HCT116 (cell line): ENCODE data around the gene CCNYL1. TPM values are rescaled to one million over a fixed set of nuclear protein-coding genes. Genes with fewer than 3 reads are reported as not detected.
"Not testable (repeated sequence)": the region's sequence is repeated elsewhere in the genome, so short reads cannot be mapped to it uniquely, and the experiment has no call there.

Source experiments
- ATAC-seq: fragments of 200-7000 bp; cut with Tn5 transposase; 2 replicates; pipeline ENCODE4 v1.9.1; 2020; ENCODE audit warnings: mild to moderate bottlenecking, moderate library complexity
- BruUV-seq: library from RNA; stranded (reverse); fragments of 400-500 nt; replicated peaks from 2 replicates; lab custom pipeline; 2021; lab: Mats Ljungman, UMichigan
- CTCF ChIA-PET: fragments of 300-600 bp; sonication (Branson Sonifier 250); formaldehyde crosslinking; loops from one replicate; lab custom pipeline; 2021; ENCODE audit warnings: antibody characterized with exemption; lab: Charles Lee
- POLR2A ChIA-PET: fragments of 300-600, 350-600 bp; sonication (Branson Sonifier 250); formaldehyde crosslinking; loops from one replicate; lab custom pipeline; 2021; ENCODE audit warnings: antibody characterized with exemption; lab: Charles Lee
- RAD21 ChIA-PET, 2 experiments: fragments of 300-600 bp; sonication (Branson Sonifier 250); formaldehyde crosslinking; loops; one replicate each; lab custom pipeline; 2023; ENCODE audit warnings: low total read pairs in 2 of 2; ENCODE audit not compliant: uncharacterized antibody in 2 of 2, unreplicated experiment in 2 of 2, low non-redundant PET in 1 of 2; lab: Charles Lee
- DNase-seq: peaks from one replicate; pipeline ENCODE4 v3.0.0-alpha.2; 2010; ENCODE audit warnings: low read depth, low spot score
- H2AFZ ChIP-seq: fragments of 200-600 bp; shearing (Covaris generic), sonication (generic); 2 replicates; pipeline ENCODE4 v1.6.1; 2017; ENCODE audit warnings: low read depth, mixed run types, mixed read lengths, antibody characterized with exemption, low read length; ENCODE audit not compliant: poor library complexity, severe bottlenecking
- H3K27ac ChIP-seq: 2 replicates; pipeline ENCODE4 v1.5.1; 2012; ENCODE audit warnings: low read depth, low read length
- H3K27me3 ChIP-seq: fragments of 200-600 bp; sonication (generic); 2 replicates; pipeline ENCODE4 v1.6.1; 2016; ENCODE audit warnings: mixed run types, low read length, mixed read lengths; ENCODE audit not compliant: insufficient read depth
- H3K36me3 ChIP-seq, 2 experiments: fragments of 200-500 bp in 1 of 2; fragments of 200-600 bp in 1 of 2; sonication (Bioruptor generic) in 1 of 2; sonication (generic) in 1 of 2; 2 replicates each; pipeline versions ENCODE4 v1.5.1 to v1.6.1; 2014 to 2016; ENCODE audit warnings: low read length in 2 of 2, inconsistent platforms in 1 of 2, mixed read lengths in 1 of 2, mixed run types in 1 of 2; ENCODE audit not compliant: insufficient read depth in 2 of 2, control insufficient read depth in 1 of 2
- H3K4me1 ChIP-seq, 2 experiments: fragments of 200-600 bp in 1 of 2; sonication (generic) in 1 of 2; 2 replicates each; pipeline versions ENCODE4 v1.5.1 to v1.6.1; 2012 to 2017; ENCODE audit warnings: low read length in 2 of 2, inconsistent platforms in 1 of 2, mild to moderate bottlenecking in 1 of 2, mixed read lengths in 1 of 2, mixed run types in 1 of 2, moderate library complexity in 1 of 2; ENCODE audit not compliant: insufficient read depth in 2 of 2, control insufficient read depth in 1 of 2
- H3K4me2 ChIP-seq: fragments of 200-600 bp; sonication (generic); 2 replicates; pipeline ENCODE4 v1.6.1; 2017; ENCODE audit warnings: mixed run types, low read length, mixed read lengths
- H3K4me3 ChIP-seq, 2 experiments: fragments of 200-600 bp in 1 of 2; sonication (generic) in 1 of 2; replicated peaks in 1 of 2; 2 replicates each; pipeline ENCODE4 v1.5.1; 2011 to 2016; ENCODE audit warnings: low read length in 2 of 2, control low read depth in 1 of 2, low read depth in 1 of 2, mild to moderate bottlenecking in 1 of 2, mixed read lengths in 1 of 2, mixed run types in 1 of 2
- H3K79me2 ChIP-seq: fragments of 200-600 bp; sonication (generic); 2 replicates; pipeline ENCODE4 v1.6.1; 2017; ENCODE audit warnings: mild to moderate bottlenecking, mixed run types, low read length, moderate library complexity, mixed read lengths; ENCODE audit not compliant: insufficient read depth
- H3K9ac ChIP-seq: fragments of 200-600 bp; sonication (generic); 2 replicates; pipeline ENCODE4 v1.6.1; 2016; ENCODE audit warnings: low read length, mixed read lengths
- H3K9me2 ChIP-seq: fragments of 200-600 bp; sonication (generic), shearing (Covaris generic); 2 replicates; pipeline ENCODE4 v1.6.1; 2017; ENCODE audit warnings: mixed run types, mild to moderate bottlenecking, moderate library complexity; ENCODE audit not compliant: insufficient read depth
- H3K9me3 ChIP-seq, 2 experiments: fragments of 200-500 bp in 1 of 2; fragments of 200-600 bp in 1 of 2; sonication (Bioruptor generic) in 1 of 2; sonication (generic) in 1 of 2; 2 replicates each; pipeline ENCODE4 v1.6.1; 2014 to 2017; ENCODE audit warnings: low read length in 2 of 2, mixed read lengths in 2 of 2, inconsistent platforms in 1 of 2, low read depth in 1 of 2, mild to moderate bottlenecking in 1 of 2, mixed run types in 1 of 2, moderate library complexity in 1 of 2; ENCODE audit not compliant: control insufficient read depth in 1 of 2, insufficient read depth in 1 of 2
- H4K20me1 ChIP-seq: fragments of 200-600 bp; sonication (generic), shearing (Covaris generic); 2 replicates; pipeline ENCODE4 v1.6.1; 2017; ENCODE audit warnings: mixed run types, mild to moderate bottlenecking, moderate library complexity; ENCODE audit not compliant: insufficient read depth
- CBX3 ChIP-seq: IDR thresholded peaks from 2 replicates; pipeline ENCODE4 v1.6.1; 2012; ENCODE audit warnings: low read depth
- ELF1 ChIP-seq: IDR thresholded peaks from 2 replicates; pipeline ENCODE4 v1.6.1; 2012; ENCODE audit warnings: low read depth, borderline replicate concordance
- EZH2 ChIP-seq: fragments of 200-600 bp; sonication (generic); IDR thresholded peaks from 2 replicates; pipeline ENCODE4 v1.6.1; 2017; ENCODE audit warnings: antibody characterized with exemption, mixed run types
- EZH2phosphoT487 ChIP-seq: fragments of 200-600 bp; IDR thresholded peaks from 2 replicates; pipeline ENCODE4 v1.6.1; 2018; ENCODE audit warnings: antibody characterized with exemption, borderline replicate concordance
- JUND ChIP-seq: IDR thresholded peaks from 2 replicates; pipeline ENCODE4 v1.6.1; 2012
- POLR2AphosphoS5 ChIP-seq: IDR thresholded peaks from 2 replicates; pipeline ENCODE4 v1.6.1; 2011; ENCODE audit warnings: mild to moderate bottlenecking, low read depth, low read length, moderate library complexity
- RAD21 ChIP-seq: IDR thresholded peaks from 2 replicates; pipeline ENCODE4 v1.6.1; 2012; ENCODE audit warnings: low read depth, mild to moderate bottlenecking
- SIN3A ChIP-seq: IDR thresholded peaks from 2 replicates; pipeline ENCODE4 v1.6.1; 2012; ENCODE audit warnings: low read depth
- SP1 ChIP-seq: IDR thresholded peaks from 2 replicates; pipeline ENCODE4 v1.6.1; 2012; ENCODE audit warnings: low read depth
- TCF7L2 ChIP-seq: IDR thresholded peaks from 2 replicates; pipeline ENCODE4 v1.7.0; 2011; ENCODE audit warnings: borderline replicate concordance, inconsistent platforms; ENCODE audit not compliant: insufficient read depth, insufficient read length; ENCODE audit errors: extremely low read depth
- YY1 ChIP-seq: IDR thresholded peaks from 2 replicates; pipeline ENCODE4 v1.6.1; 2011; ENCODE audit warnings: low read length, low read depth, moderate library complexity, mild to moderate bottlenecking; ENCODE audit not compliant: insufficient replicate concordance; ENCODE audit errors: extremely low read depth
- ZNF274 ChIP-seq: fragments of 200-500 bp; sonication (Bioruptor generic); IDR thresholded peaks from 2 replicates; pipeline ENCODE4 v1.6.1; 2014; ENCODE audit warnings: mild to moderate bottlenecking, low read depth, low read length, inconsistent platforms
- intact Hi-C: fragments of 100-400 bp; cut with micrococcal nuclease; formaldehyde crosslinking; loops from 2 replicates; pipeline ENCODE4 v1.10.0; 2022
- total RNA-seq: library from RNA; stranded (reverse); gene quantifications from one replicate; pipeline ENCODE4 v1.2.1, GENCODE V29; 2021; ENCODE audit not compliant: unreplicated experiment
- TF ChIP-seq, protein P1 (sequence below): IDR thresholded peaks from 2 replicates; pipeline ENCODE4 v1.6.1; 2012
- TF ChIP-seq, protein P2 (sequence below): IDR thresholded peaks from 2 replicates; pipeline ENCODE4 v1.6.1; 2011; ENCODE audit warnings: mild to moderate bottlenecking, low read length, moderate library complexity; ENCODE audit not compliant: insufficient replicate concordance; ENCODE audit errors: extremely low read depth
- TF ChIP-seq, protein P3 (sequence below), 3 experiments: fragments of 200-600 bp in 1 of 3; sonication (generic) in 1 of 3; IDR thresholded peaks in 2 of 3; conservative IDR thresholded peaks in 1 of 3; 2 replicates each; pipeline ENCODE4 v1.5.1; 2012 to 2017; ENCODE audit warnings: low read depth in 2 of 3, low read length in 2 of 3, antibody characterized with exemption in 1 of 3, borderline replicate concordance in 1 of 3, control low read depth in 1 of 3, mild to moderate bottlenecking in 1 of 3, mixed read lengths in 1 of 3, mixed run types in 1 of 3, moderate library complexity in 1 of 3; ENCODE audit not compliant: insufficient read depth in 1 of 3

Gene CCNYL1
- total RNA-seq, 1 experiment from 2014 or later: 14.9 TPM

DNA sequence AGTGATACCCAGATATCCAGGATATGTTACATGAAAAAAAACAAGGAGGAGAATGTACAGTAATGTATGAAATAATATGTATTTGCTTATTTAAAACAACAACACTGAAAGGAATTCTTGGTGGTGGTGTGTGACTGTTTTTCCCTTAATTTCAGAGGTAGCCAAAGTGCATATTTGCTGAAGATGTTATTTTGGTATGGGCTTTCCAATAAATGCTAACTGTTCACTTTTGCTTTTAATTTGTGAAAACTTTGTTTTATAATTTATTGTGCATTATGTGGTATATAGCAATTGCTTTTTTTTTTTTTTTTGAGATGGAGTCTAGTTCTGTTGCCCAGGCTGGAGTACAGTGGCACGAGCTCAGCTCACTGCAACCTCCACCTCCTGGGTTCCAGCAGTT lies 7.6 kb downstream of the CCNYL1 start:
- Histone ChIP-seq H3K79me2 (peaks cover 5% of the 10 kb centered on the region; the same call in 1 of the 2 replicates), H2AFZ (no peak overlapping the region), H3K4me2 (no peak overlapping the region), H3K4me3 (no peak overlapping the region), H3K9ac (no peak overlapping the region), H3K4me1 (peaks cover 41 to 46% of the 10 kb centered on the region in 2 experiments), H3K9me3 (no peaks in the 10 kb centered on the region), H3K27me3 (no peaks in the 10 kb centered on the region), H3K27ac (no peak overlapping the region), H4K20me1 (no peaks in the 10 kb centered on the region; the same call in 1 of the 2 replicates), H3K9me2 (no peaks in the 10 kb centered on the region), H3K36me3 (no peaks in the 10 kb centered on the region; a peak in 1 of 4 replicates)
- ChIA-PET CTCF (no interaction called here), POLR2A (no interaction called here), RAD21 (no interaction called here)
- TF ChIP-seq ZNF274 (no peak), EZH2 (no peak), POLR2AphosphoS5 (no peak), RAD21 (no peak), SIN3A (no peak), EZH2phosphoT487 (no peak), CBX3 (no peak), JUND (no peak), TCF7L2 (no peak), SP1 (no peak), YY1 (no peak), ELF1 (no peak)
- TF ChIP-seq, protein P1, sequence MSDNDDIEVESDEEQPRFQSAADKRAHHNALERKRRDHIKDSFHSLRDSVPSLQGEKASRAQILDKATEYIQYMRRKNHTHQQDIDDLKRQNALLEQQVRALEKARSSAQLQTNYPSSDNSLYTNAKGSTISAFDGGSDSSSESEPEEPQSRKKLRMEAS: no peak
- TF ChIP-seq, protein P2, sequence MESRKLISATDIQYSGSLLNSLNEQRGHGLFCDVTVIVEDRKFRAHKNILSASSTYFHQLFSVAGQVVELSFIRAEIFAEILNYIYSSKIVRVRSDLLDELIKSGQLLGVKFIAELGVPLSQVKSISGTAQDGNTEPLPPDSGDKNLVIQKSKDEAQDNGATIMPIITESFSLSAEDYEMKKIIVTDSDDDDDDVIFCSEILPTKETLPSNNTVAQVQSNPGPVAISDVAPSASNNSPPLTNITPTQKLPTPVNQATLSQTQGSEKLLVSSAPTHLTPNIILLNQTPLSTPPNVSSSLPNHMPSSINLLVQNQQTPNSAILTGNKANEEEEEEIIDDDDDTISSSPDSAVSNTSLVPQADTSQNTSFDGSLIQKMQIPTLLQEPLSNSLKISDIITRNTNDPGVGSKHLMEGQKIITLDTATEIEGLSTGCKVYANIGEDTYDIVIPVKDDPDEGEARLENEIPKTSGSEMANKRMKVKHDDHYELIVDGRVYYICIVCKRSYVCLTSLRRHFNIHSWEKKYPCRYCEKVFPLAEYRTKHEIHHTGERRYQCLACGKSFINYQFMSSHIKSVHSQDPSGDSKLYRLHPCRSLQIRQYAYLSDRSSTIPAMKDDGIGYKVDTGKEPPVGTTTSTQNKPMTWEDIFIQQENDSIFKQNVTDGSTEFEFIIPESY: no peak
- TF ChIP-seq, protein P3, sequence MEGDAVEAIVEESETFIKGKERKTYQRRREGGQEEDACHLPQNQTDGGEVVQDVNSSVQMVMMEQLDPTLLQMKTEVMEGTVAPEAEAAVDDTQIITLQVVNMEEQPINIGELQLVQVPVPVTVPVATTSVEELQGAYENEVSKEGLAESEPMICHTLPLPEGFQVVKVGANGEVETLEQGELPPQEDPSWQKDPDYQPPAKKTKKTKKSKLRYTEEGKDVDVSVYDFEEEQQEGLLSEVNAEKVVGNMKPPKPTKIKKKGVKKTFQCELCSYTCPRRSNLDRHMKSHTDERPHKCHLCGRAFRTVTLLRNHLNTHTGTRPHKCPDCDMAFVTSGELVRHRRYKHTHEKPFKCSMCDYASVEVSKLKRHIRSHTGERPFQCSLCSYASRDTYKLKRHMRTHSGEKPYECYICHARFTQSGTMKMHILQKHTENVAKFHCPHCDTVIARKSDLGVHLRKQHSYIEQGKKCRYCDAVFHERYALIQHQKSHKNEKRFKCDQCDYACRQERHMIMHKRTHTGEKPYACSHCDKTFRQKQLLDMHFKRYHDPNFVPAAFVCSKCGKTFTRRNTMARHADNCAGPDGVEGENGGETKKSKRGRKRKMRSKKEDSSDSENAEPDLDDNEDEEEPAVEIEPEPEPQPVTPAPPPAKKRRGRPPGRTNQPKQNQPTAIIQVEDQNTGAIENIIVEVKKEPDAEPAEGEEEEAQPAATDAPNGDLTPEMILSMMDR (IDR thresholded peaks at IDR 0.05 in 2 of 3, conservative IDR thresholded peaks at IDR 0.05 in 1 of 3; ENCODE audit: borderline replicate concordance in 1 of 3, insufficient read depth in 1 of 3, low read depth in 2 of 3, low read length in 2 of 3): no peak
- intact Hi-C loops: no loop called here
- no TSS peak for BruUV-seq
- no peak for ATAC-seq
- no peak for DNase-seq

DNA sequence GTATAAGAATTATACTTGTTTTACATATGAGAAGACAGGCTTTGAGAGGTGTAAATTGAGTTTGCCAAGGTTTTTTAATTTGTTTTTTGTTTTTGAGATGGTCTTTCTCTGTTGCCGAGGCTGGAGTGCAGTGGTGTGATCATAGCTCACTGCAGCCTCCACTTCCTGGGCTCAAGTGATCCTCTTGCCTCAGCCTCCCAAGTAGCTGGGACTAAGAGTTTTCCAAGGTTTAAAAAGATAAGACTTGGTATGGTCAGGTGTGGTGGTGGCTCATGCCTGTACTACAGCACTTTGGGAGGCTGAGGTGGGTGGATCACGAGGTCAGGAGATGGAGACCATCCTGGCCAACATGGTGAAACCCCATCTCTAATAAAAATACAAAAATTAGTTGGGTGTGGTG lies 8.2 kb downstream of the CCNYL1 start:
- CTCF ChIA-PET: interaction anchor here (1.9 kb wide), 1 partner anchor 93 kb away, joined by 5 read pairs; no protein-coding TSS in a partner anchor
- intact Hi-C loops: loop anchor here (5.0 to 10.0 kb wide), 3 partner anchors 92 to 1025 kb away; partner anchors contain the start of gene METTL21A
- ATAC-seq, H3K9me2 ChIP-seq, H3K4me3 ChIP-seq, H4K20me1 ChIP-seq, H3K36me3 ChIP-seq, RAD21 ChIA-PET, H3K79me2 ChIP-seq, H3K9ac ChIP-seq, H3K9me3 ChIP-seq, H3K27me3 ChIP-seq, H3K27ac ChIP-seq, DNase-seq, BruUV-seq, H3K4me2 ChIP-seq, H2AFZ ChIP-seq: not testable (repeated sequence)
- POLR2A ChIA-PET: interaction anchor here (0.7 to 3.7 kb wide), 2 partner anchors 8 to 24 kb away, joined by 4 to 24 read pairs; partner anchors contain the start of gene CCNYL1
- H3K4me1 ChIP-seq: peaks cover 45 to 51% of the 10 kb centered on the region in 2 experiments
